K562 treated with DMSO at 1 percent for 48 hours (cell line): Measurements from ENCODE around the gene DCC. TPM values are rescaled to one million over a fixed set of nuclear protein-coding genes. Genes with fewer than 3 reads are reported as not detected.

Source experiments
- total RNA-seq: library from RNA; unstranded; fragments of 300-600 nt; gene quantifications from 2 replicates; pipeline ENCODE4 v1.2.3, GENCODE V29; 2022; ENCODE audit warnings: low replicate concordance; ENCODE audit errors: extremely low read depth

The DCC gene
- not detected in 2 replicates for total RNA-seq

GRCh38 chr18:52339891-52340371 lies at the start of gene DCC:
TSS of gene DCC (plus strand) at chr18:52340197. CDS start at chr18:52340788, 591 bp downstream.

